ENCODE results near the gene IRS2.

IRS2 gene

GRCh38 chr13:109789262-109789661, 2.9 kb upstream of the IRS2 start:
- TF ChIP-seq SPI1 (IDR thresholded peaks at IDR 0.05; ENCODE audit: low read depth, low read length) (no peak), POU2F2 (IDR thresholded peaks at IDR 0.05; ENCODE audit: low read depth, low read length) (no peak), POLR2A (IDR thresholded peaks at IDR 0.05; ENCODE audit: low read depth, low read length) (no peak), PAX5 (IDR thresholded peaks at IDR 0.05; ENCODE audit: insufficient read depth, low read length, severe bottlenecking) (no peak), TAF1 (IDR thresholded peaks at IDR 0.05; ENCODE audit: low read depth, low read length) (no peak), POLR2AphosphoS5 (IDR thresholded peaks at IDR 0.05; ENCODE audit: low read depth, low read length) (no peak)
- DNase-seq (ENCODE audit: insufficient read length, low spot score) = no peak

DNA sequence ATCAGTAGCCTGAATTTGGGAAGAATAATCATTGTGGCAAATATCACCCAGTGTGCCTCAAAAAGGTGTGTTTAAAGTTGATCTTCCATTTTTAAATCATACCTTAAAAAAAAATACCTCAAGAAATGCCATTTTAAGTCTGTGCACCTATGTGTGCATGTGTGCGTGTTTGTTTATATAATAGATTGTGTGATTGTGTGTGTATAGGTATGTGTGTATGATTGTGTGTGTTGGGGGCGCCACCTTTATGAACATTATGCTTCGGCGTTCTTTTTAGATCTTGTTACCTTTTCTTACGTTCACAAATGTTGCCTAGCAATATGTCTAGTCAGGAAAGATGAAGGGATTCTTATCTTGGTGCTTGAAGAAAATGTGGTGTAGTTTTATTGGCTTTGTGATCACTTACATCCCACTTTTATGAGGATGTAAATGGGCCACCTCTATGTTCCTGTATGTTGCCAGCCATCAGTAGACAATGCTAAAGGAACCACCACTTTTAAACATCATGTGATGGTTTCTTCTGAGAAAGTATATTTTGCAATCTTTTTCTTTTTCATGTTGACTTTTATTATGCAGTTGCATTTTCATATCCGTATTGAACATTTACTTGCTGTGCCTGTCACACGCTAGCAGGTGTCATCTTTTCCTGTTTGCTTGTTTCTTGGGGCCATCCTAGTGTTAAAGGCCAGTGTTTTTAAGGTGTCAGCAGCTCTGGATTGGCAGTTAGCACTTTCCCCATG, 2.2 kb upstream of the IRS2 start:
- no peak for TF ChIP-seq POU2F2 (IDR thresholded peaks at IDR 0.05; ENCODE audit: low read depth, low read length)
- FAIRE-seq = no peak
- DNase-seq (ENCODE audit: insufficient read length, low spot score) = no peak

More at GRCh38 chr13:109789262-109789661, 2.9 kb upstream of the IRS2 start:
- no peak for FAIRE-seq

DNA sequence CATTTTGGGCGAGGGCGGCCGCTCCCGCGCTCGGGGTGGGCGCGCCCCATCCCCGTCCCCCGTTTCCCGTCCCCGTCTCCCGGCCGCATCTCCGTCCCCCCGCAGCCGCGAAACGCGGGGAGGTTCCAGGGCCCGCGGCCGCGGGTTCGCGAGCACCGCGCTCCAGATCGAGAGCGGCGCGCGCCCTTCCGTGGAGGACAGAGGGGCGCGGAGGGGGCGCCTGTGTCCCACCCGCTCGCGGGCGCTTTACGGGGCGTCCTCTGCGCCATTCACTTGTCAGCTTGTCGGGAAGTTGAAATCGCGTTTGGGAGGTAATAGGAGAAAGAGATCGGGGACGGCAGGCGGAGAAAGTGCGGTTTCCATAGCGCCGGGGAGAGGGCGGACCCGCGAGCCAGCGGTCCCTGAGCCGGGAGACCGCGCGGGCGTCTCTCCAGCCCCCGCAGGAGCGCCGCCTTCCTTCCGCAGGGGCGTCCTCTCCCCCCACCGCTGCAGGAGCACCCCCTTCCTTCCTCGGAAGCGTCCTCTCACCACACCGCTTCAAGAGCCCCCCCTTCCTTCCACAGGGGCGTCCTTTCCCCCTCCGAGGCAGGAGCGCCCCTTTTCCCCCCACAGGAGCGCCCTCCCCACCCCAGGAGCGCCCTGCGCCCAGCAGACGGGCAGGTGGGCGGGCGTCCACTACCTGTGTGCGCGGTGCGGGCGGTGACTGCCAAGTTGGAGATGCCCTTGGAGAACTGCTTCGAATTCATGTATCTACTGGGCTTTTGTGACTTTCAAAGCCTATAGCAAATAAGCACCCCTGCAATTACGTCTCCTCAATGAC, 962 bp upstream of the IRS2 start:
- DNase-seq (ENCODE audit: insufficient read length, low spot score) = no peak
- no peak for FAIRE-seq
- TF ChIP-seq PAX5 (IDR thresholded peaks at IDR 0.05; ENCODE audit: insufficient read depth, low read length, severe bottlenecking) (no peak), TAF1 (IDR thresholded peaks at IDR 0.05; ENCODE audit: low read depth, low read length) (no peak), POLR2AphosphoS5 (IDR thresholded peaks at IDR 0.05; ENCODE audit: low read depth, low read length) (no peak), POLR2A (IDR thresholded peaks at IDR 0.05; ENCODE audit: low read depth, low read length) (no peak), POU2F2 (IDR thresholded peaks at IDR 0.05; ENCODE audit: low read depth, low read length) (no peak), SPI1 (IDR thresholded peaks at IDR 0.05; ENCODE audit: low read depth, low read length) (no peak)

- DNase-seq (ENCODE audit: insufficient read length, low spot score) = no peak
- FAIRE-seq = no peak
- TF ChIP-seq TAF1 (IDR thresholded peaks at IDR 0.05; ENCODE audit: low read depth, low read length) = no peak
- no peak for TF ChIP-seq SPI1 (IDR thresholded peaks at IDR 0.05; ENCODE audit: low read depth, low read length)
- TF ChIP-seq POU2F2 (IDR thresholded peaks at IDR 0.05; ENCODE audit: low read depth, low read length) = no peak
- no peak for TF ChIP-seq PAX5 (IDR thresholded peaks at IDR 0.05; ENCODE audit: insufficient read depth, low read length, severe bottlenecking)
- no peak for TF ChIP-seq POLR2A (IDR thresholded peaks at IDR 0.05; ENCODE audit: low read depth, low read length)
- TF ChIP-seq POLR2AphosphoS5 (IDR thresholded peaks at IDR 0.05; ENCODE audit: low read depth, low read length) = no peak
Observed at GRCh38 chr13:109785892-109786450, 412 bp downstream of the IRS2 start.

DNA sequence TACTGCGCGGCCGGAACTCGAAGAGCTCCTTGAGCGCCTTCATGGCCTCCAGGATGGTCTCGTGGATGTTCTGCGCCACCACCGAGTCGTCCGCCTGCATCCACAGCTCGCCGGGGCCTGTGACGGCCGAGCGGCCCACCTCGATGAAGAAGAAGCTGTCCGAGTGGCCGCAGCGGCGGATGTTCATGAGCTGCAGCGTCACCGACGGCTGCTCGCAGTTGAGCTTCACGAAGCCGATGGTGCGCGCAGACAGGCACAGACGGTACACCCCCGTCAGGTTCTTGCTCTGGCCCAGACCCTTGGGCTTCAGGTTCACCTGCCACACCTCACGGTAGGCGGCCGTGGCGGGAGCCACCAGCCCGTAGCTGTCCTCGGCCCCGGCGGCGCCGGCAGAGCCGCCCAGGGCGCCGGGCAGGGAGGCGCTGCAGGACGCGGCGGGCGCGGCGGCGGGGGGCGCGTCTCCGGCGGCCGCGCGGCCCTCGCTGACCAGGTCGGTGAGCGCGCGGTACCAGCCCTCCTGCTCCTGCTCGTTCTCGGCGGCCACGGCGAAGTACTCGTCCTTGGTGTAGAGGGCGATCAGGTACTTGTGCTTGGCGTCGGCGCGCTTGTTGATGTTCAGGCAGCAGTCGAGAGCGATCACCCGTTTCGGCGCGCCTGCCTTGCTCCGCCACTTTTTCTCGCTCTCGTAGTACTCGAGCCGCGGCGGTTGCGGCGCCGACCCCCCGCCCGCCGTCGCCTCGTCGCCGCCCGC, 1.1 kb downstream of the IRS2 start:
- TF ChIP-seq SPI1 (IDR thresholded peaks at IDR 0.05; ENCODE audit: low read depth, low read length) = no peak
- TF ChIP-seq POU2F2 (IDR thresholded peaks at IDR 0.05; ENCODE audit: low read depth, low read length) = no peak
- no peak for TF ChIP-seq POLR2A (IDR thresholded peaks at IDR 0.05; ENCODE audit: low read depth, low read length)
- no peak for TF ChIP-seq TAF1 (IDR thresholded peaks at IDR 0.05; ENCODE audit: low read depth, low read length)
- TF ChIP-seq PAX5 (IDR thresholded peaks at IDR 0.05; ENCODE audit: insufficient read depth, low read length, severe bottlenecking) = no peak
- TF ChIP-seq POLR2AphosphoS5 (IDR thresholded peaks at IDR 0.05; ENCODE audit: low read depth, low read length) = no peak
- DNase-seq (ENCODE audit: insufficient read length, low spot score) (no peak), FAIRE-seq (no peak)

DNA sequence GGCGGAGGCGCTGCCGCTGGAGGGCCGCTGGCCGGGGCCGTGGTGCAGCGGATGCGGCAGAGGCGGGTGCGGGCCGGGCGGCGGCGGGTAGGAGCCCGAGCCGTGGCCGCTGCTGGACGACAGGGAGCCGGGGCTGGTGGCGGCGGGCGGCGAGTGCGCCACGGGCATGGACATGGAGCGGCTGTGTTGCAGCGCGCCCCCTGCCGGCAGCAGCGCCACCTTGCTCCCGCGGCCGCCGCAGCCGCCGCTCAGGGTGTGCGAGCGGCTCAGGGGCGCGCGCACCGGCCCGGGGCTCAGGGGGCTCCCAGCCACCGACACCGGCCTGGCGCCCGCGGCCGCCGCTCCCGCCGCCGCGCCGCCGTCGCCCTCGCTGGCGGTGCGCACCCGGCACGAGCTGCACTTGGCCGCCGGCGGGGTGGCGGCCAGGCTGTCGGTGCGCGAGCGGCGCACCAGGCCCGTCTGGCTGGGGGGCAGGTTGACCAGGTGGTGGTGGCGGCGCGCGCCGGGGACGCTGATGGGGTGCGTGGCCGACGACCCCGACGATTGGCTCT, 1.7 kb downstream of the IRS2 start:
- DNase-seq (ENCODE audit: insufficient read length, low spot score) (no peak), FAIRE-seq (no peak)
- TF ChIP-seq TAF1 (IDR thresholded peaks at IDR 0.05; ENCODE audit: low read depth, low read length) (no peak), POLR2AphosphoS5 (IDR thresholded peaks at IDR 0.05; ENCODE audit: low read depth, low read length) (no peak), PAX5 (IDR thresholded peaks at IDR 0.05; ENCODE audit: insufficient read depth, low read length, severe bottlenecking) (no peak), POU2F2 (IDR thresholded peaks at IDR 0.05; ENCODE audit: low read depth, low read length) (no peak), SPI1 (IDR thresholded peaks at IDR 0.05; ENCODE audit: low read depth, low read length) (no peak), POLR2A (IDR thresholded peaks at IDR 0.05; ENCODE audit: low read depth, low read length) (no peak)

DNA sequence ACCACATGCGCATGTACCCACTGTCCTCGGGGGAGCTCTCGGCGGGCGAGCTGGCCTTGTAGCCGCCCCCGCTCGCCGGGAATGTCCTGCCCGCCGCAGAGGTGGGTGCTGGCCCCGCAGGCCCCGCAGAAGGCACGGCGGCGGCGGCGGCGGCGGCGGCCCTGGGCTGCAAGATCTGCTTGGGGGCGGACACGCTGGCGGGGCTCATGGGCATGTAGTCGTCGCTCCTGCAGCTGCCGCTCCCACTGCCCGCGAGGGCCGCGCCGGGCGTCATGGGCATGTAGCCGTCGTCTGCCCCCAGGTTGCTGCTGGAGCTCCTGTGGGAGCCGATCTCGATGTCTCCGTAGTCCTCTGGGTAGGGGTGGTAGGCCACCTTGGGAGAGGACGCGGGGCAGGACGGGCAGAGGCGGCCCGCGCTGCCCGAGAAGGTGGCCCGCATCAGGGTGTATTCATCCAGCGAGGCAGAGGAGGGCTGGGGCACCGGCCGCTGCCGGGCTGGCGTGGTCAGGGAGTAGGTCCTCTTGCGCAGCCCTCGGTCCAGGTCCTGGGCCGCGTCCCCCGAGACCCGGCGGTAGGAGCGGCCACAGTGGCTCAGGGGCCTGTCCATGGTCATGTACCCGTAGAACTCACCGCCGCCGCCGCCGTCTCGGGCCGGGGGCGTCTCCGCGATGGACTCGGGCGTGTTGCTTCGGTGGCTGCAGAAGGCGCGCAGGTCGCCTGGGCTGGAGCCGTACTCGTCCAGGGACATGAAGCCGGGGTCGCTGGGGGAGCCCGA, 2.4 kb downstream of the IRS2 start:
- TF ChIP-seq TAF1 (IDR thresholded peaks at IDR 0.05; ENCODE audit: low read depth, low read length) = no peak
- no peak for TF ChIP-seq PAX5 (IDR thresholded peaks at IDR 0.05; ENCODE audit: insufficient read depth, low read length, severe bottlenecking)
- no peak for TF ChIP-seq POLR2AphosphoS5 (IDR thresholded peaks at IDR 0.05; ENCODE audit: low read depth, low read length)
- TF ChIP-seq POLR2A (IDR thresholded peaks at IDR 0.05; ENCODE audit: low read depth, low read length) = no peak
- TF ChIP-seq SPI1 (IDR thresholded peaks at IDR 0.05; ENCODE audit: low read depth, low read length) = no peak
- TF ChIP-seq POU2F2 (IDR thresholded peaks at IDR 0.05; ENCODE audit: low read depth, low read length) = no peak
- FAIRE-seq (no peak), DNase-seq (ENCODE audit: insufficient read length, low spot score) (no peak)

DNA sequence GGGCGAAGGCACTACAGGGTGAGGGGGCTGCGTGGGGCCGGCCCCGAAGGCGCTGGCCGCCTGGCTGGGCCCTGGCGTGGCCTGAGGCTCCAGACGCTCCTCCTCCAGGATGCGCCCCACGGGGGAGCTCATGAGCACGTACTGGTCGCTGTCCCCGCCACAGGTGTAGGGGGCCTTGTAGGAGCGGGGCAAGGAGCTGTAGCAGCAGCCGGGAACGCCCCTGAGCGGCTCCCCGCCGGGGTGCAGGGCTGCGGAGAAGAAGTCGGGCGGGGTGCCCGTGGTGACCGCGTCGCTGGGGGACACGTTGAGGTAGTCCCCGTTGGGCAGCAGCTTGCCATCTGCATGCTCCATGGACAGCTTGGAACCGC, 3.0 kb downstream of the IRS2 start:
- TF ChIP-seq POLR2A (IDR thresholded peaks at IDR 0.05; ENCODE audit: low read depth, low read length) (no peak), PAX5 (IDR thresholded peaks at IDR 0.05; ENCODE audit: insufficient read depth, low read length, severe bottlenecking) (no peak), POLR2AphosphoS5 (IDR thresholded peaks at IDR 0.05; ENCODE audit: low read depth, low read length) (no peak)
- no peak for DNase-seq (ENCODE audit: insufficient read length, low spot score)
- FAIRE-seq = no peak
